B cell (primary cell): ENCODE data around the gene S100PBP. TPM values are rescaled to one million over a fixed set of nuclear protein-coding genes. Genes with fewer than 3 reads are reported as not detected.
A peak's percentile ranks its signal among the peaks of the same experiment; 100 is the strongest.

Experiments
- ATAC-seq: fragments of 200-7000 bp; cut with Tn5 transposase; one replicate; pipeline ENCODE4 v1.10.0; 2021; ENCODE audit warnings: low read depth, mild to moderate bottlenecking, moderate number of reproducible peaks, moderate library complexity
- CTCF ChIA-PET: fragments of 350-600 bp; sonication (Branson Sonifier 250); formaldehyde crosslinking; loops from one replicate; lab custom pipeline; 2021; ENCODE audit warnings: antibody characterized with exemption, inconsistent platforms; lab: Charles Lee
- POLR2A ChIA-PET: fragments of 350-600 bp; sonication (Branson Sonifier 250); formaldehyde crosslinking; loops from one replicate; lab custom pipeline; 2021; ENCODE audit warnings: antibody characterized with exemption; lab: Charles Lee
- DNase-seq: peaks from one replicate; pipeline ENCODE4 v3.0.0; 2013
- H2AFZ ChIP-seq: 2 replicates; pipeline ENCODE4 v1.6.1; 2012; ENCODE audit warnings: mild to moderate bottlenecking, low read depth, low read length; ENCODE audit not compliant: insufficient read depth, poor library complexity, severe bottlenecking
- H3K27ac ChIP-seq, 2 donors: 1 replicate in 1 of 2; 2 replicates in 1 of 2; pipeline ENCODE4 v1.5.1; 2012 to 2013; ENCODE audit warnings: low read length in 2 of 2, mild to moderate bottlenecking in 2 of 2, moderate library complexity in 1 of 2
- H3K27me3 ChIP-seq, 4 experiments: fragments of 200-600 bp in 1 of 4; sonication (generic) in 1 of 4; replicated peaks in 1 of 4; 1 replicate in 2 of 4; 2 replicates in 2 of 4; pipeline versions ENCODE4 v1.6.1 to v1.7.0; 2013 to 2016; ENCODE audit warnings: low read length in 3 of 4, mild to moderate bottlenecking in 2 of 4, mixed read lengths in 1 of 4, moderate library complexity in 1 of 4; ENCODE audit not compliant: insufficient read depth in 4 of 4, control insufficient read depth in 3 of 4; ENCODE audit errors: control extremely low read depth in 1 of 4
- H3K36me3 ChIP-seq, 2 experiments: replicated peaks in 1 of 2; 1 replicate in 1 of 2; 2 replicates in 1 of 2; pipeline versions ENCODE4 v1.6.1 to v1.7.1; 2013; ENCODE audit warnings: low read length in 1 of 2; ENCODE audit not compliant: insufficient read depth in 2 of 2, control insufficient read depth in 1 of 2; ENCODE audit errors: control extremely low read depth in 1 of 2, extremely low read depth in 1 of 2
- H3K4me1 ChIP-seq, 2 donors: fragments of 200-600 bp in 1 of 2; sonication (generic) in 1 of 2; 1 replicate in 1 of 2; 2 replicates in 1 of 2; pipeline versions ENCODE4 v1.5.1 to v1.6.1; 2013 to 2017; ENCODE audit warnings: low read length in 2 of 2; ENCODE audit not compliant: control insufficient read depth in 2 of 2, insufficient read depth in 2 of 2
- H3K4me2 ChIP-seq: replicated peaks from 2 replicates; pipeline ENCODE3; 2012; ENCODE audit warnings: mild to moderate bottlenecking, low read depth, low read length; ENCODE audit not compliant: poor library complexity, severe bottlenecking
- H3K4me3 ChIP-seq, 5 experiments: fragments of 200-600 bp in 1 of 5; sonication (generic) in 1 of 5; 1 replicate in 3 of 5; 2 replicates in 2 of 5; pipeline versions ENCODE4 v1.5.1 to v1.7.0; 2011 to 2016; ENCODE audit warnings: low read length in 4 of 5, mild to moderate bottlenecking in 4 of 5, low read depth in 2 of 5, control low read depth in 1 of 5, moderate library complexity in 1 of 5; ENCODE audit not compliant: insufficient read depth in 1 of 5; ENCODE audit errors: control extremely low read depth in 1 of 5, extremely low read depth in 1 of 5
- H3K79me2 ChIP-seq: fragments of 200-600 bp; sonication (generic); one replicate; pipeline ENCODE4 v1.6.0; 2016; ENCODE audit warnings: low read length; ENCODE audit not compliant: control insufficient read depth, insufficient read depth
- H3K9ac ChIP-seq: fragments of 200-600 bp; sonication (generic); 2 replicates; pipeline ENCODE4 v1.6.1; 2017; ENCODE audit warnings: mild to moderate bottlenecking, low read length, moderate library complexity
- H3K9me3 ChIP-seq, 3 donors: one replicate each; pipeline versions ENCODE4 v1.6.1 to v1.7.1; 2013; ENCODE audit warnings: low read length in 2 of 3; ENCODE audit not compliant: control insufficient read depth in 2 of 3, insufficient read depth in 1 of 3; ENCODE audit errors: control extremely low read depth in 1 of 3
- H4K20me1 ChIP-seq: 2 replicates; pipeline ENCODE4 v1.6.0; 2012; ENCODE audit warnings: mild to moderate bottlenecking, low read length; ENCODE audit not compliant: insufficient read depth, control insufficient read depth, poor library complexity, severe bottlenecking
- H3K27ac Mint-ChIP-seq: one replicate; pipeline ENCODE4 v1.8.0; 2021; ENCODE audit warnings: mixed read lengths
- H3K27me3 Mint-ChIP-seq: one replicate; pipeline ENCODE4 v1.8.0; 2021; ENCODE audit warnings: mixed read lengths
- H3K4me1 Mint-ChIP-seq: one replicate; pipeline ENCODE4 v1.8.0; 2021; ENCODE audit warnings: mixed read lengths
- H3K4me3 Mint-ChIP-seq: one replicate; pipeline ENCODE4 v1.8.0; 2021; ENCODE audit warnings: mixed read lengths
- H3K9me3 Mint-ChIP-seq: one replicate; pipeline ENCODE4 v1.8.0; 2022; ENCODE audit warnings: mixed read lengths; ENCODE audit not compliant: insufficient read depth
- EZH2 ChIP-seq: IDR thresholded peaks from 2 replicates; pipeline ENCODE4 v1.6.1; 2012; ENCODE audit warnings: borderline replicate concordance, low read depth, mild to moderate bottlenecking, moderate library complexity, low read length; ENCODE audit not compliant: insufficient read depth, poor library complexity, severe bottlenecking
- WGBS: methylation state at CpG from one replicate; pipeline ENCODE4 v1.1.5; 2013; ENCODE audit warnings: missing lambda C conversion rate; ENCODE audit not compliant: insufficient coverage; 5-methylcytosine and 5-hydroxymethylcytosine counted together
- intact Hi-C: fragments of 100-400 bp; cut with micrococcal nuclease; formaldehyde crosslinking; loops from one replicate; pipeline ENCODE4 v1.10.0; 2022
- polyA plus RNA-seq: library from polyadenylated mRNA; depleted of rRNA; stranded (reverse); fragments of >200 nt; gene quantifications from 2 replicates; pipeline ENCODE4 v1.2.3, GENCODE V29; 2012
- total RNA-seq, 2 donors: library from RNA; stranded (reverse); fragments of 120-200 nt in 1 of 2; gene quantifications; 1 replicate in 1 of 2; 2 replicates in 1 of 2; pipeline versions ENCODE4 v1.2.3 to v1.2.4, GENCODE V29; 2013 to 2022
- TF ChIP-seq, protein P1 (sequence below): fragments of 200-600 bp; IDR thresholded peaks from one replicate; pipeline ENCODE4 v1.8.0; 2022; ENCODE audit warnings: antibody characterized with exemption, mild to moderate bottlenecking

The S100PBP gene
- total and polyA plus RNA-seq, 2 donors (not counting 1 experiment from before 2014, with no cell fraction given): 32.5 to 94.1 TPM

DNA sequence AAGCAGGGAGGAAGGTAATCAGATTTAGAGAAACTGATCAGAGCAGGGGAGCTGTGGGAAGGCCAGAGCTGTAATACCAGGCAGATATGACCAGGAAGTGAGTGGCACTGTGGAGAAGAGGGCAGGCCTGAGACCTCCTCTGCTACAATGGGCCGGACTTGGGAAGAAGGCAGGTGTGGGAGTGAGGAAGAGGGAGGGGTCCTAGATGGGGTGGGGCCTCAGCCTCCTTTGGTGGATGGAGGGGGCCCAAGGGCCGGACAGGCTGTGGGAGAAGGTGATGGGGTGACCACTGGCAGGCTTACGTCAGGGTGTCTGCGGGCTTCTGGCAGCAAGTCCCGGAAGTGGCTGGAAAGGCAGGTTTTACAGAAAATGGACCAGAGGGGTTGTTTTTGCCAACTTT, 63.8 kb downstream of the S100PBP start:
- 90% methylated on average over 5 of the region's 5 CpGs for WGBS
- H3K27ac Mint-ChIP-seq: peak overlapping the region; percentile 20
- peaks cover 36% of the 10 kb centered on the region for H3K27me3 Mint-ChIP-seq

More for the DNA sequence above, 63.8 kb downstream of the S100PBP start:
- peaks cover 0 to 35% (median 6%) of the 10 kb centered on the region in 4 experiments for H3K27me3 ChIP-seq
- ChIA-PET CTCF (interaction anchor here (1.2 to 2.0 kb wide), 2 partner anchors 10 to 361 kb away, joined by 3 to 8 read pairs; no protein-coding TSS in a partner anchor), POLR2A (no interaction called here)
- H3K27ac ChIP-seq: no peak overlapping the region
- Mint-ChIP-seq H3K4me1 (peaks cover 6% of the 10 kb centered on the region), H3K9me3 (no peaks in the 10 kb centered on the region), H3K4me3 (no peak overlapping the region)
- no peak overlapping the region for H3K9ac ChIP-seq
- H4K20me1 ChIP-seq: no peaks in the 10 kb centered on the region
- peaks cover 0 to 4% of the 10 kb centered on the region in 2 donors for H3K4me1 ChIP-seq
- ATAC-seq: no peak
- TF ChIP-seq EZH2: no peak
- TF ChIP-seq, protein P1, sequence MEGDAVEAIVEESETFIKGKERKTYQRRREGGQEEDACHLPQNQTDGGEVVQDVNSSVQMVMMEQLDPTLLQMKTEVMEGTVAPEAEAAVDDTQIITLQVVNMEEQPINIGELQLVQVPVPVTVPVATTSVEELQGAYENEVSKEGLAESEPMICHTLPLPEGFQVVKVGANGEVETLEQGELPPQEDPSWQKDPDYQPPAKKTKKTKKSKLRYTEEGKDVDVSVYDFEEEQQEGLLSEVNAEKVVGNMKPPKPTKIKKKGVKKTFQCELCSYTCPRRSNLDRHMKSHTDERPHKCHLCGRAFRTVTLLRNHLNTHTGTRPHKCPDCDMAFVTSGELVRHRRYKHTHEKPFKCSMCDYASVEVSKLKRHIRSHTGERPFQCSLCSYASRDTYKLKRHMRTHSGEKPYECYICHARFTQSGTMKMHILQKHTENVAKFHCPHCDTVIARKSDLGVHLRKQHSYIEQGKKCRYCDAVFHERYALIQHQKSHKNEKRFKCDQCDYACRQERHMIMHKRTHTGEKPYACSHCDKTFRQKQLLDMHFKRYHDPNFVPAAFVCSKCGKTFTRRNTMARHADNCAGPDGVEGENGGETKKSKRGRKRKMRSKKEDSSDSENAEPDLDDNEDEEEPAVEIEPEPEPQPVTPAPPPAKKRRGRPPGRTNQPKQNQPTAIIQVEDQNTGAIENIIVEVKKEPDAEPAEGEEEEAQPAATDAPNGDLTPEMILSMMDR: no peak
- no peak overlapping the region for H2AFZ ChIP-seq
- DNase-seq: no peak
- H3K4me3 ChIP-seq: no peak overlapping the region
- no peaks in the 10 kb centered on the region for H3K9me3 ChIP-seq
- H3K36me3 ChIP-seq: no peaks in the 10 kb centered on the region
- H3K79me2 ChIP-seq: no peaks in the 10 kb centered on the region
- intact Hi-C loops: no loop called here
- H3K4me2 ChIP-seq: no peak overlapping the region
